Measurements from ENCODE around the gene ENDOV. TPM values are rescaled to one million over a fixed set of nuclear protein-coding genes. Genes with fewer than 3 reads are reported as not detected.

ENDOV gene
- total RNA-seq, 2 experiments from 2014 or later, result 10.1 to 12.0 TPM

DNA sequence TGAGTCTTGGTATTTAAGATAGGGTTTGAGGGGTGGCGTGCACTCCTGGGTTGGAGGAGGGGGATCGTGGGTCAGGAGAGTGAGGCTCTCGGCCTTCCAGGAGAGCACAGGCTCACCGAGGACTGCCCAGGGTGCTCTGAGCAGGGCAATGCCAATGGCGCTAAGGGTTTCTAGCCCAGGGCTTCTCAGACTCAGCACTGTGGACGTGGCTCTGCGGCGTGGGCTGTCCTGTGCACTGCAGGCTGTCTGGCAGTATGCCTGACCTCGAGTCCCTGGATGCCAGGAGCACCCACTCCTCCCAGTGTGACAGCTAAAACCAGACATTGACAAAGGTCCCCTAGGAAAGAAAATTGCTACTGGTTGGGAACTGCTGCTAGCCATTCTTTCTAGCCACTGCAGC lies 37.2 kb upstream of the ENDOV start:
- DNase-seq (peak in 2 of 14 experiments; percentile 11 to 29), ATAC-seq (ENCODE audit: poor library complexity) (no peak)
- POLR2A ChIA-PET, result no interaction called here

DNA sequence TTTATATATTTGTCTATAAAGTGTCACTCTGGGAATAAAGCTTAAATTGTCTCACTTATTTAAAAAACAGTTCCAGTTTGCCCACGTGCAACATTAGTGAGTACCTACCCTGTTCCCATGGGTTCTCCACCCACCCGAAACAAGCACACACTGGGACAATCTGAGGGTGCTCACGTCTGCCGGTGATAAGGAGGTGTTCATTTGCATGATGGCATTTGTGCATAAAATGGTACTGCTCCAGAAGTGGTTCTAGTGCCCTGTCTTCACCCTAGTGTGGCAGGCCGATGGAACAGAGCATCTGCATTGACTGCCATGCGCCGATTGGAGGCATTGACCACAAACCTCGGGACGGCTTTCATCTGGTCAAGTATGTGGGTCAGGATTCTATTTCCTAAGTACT lies 35.6 kb upstream of the ENDOV start:
- intact Hi-C loops (cut with DNase I, micrococcal nuclease), result loop anchor here in 1 of 2 experiments (5.0 kb wide), 1 partner anchor 82 kb away; no protein-coding TSS in a partner anchor
- Histone ChIP-seq H3K4me1 (ENCODE audit: insufficient read depth, low read length) (no peaks in the 10 kb centered on the region), H3K27me3 (ENCODE audit: control insufficient read depth in 1 of 2, insufficient read depth in 2 of 2, low read length in 2 of 2) (no peaks in the 10 kb centered on the region), H3K36me3 (ENCODE audit: insufficient read depth, low read length) (peaks cover 100% of the 10 kb centered on the region), H3K27ac (ENCODE audit: low read depth in 1 of 2, low read length in 2 of 2) (no peak overlapping the region), H3K9me3 (ENCODE audit: control insufficient read depth in 1 of 2, insufficient read depth in 1 of 2, low read length in 2 of 2) (no peaks in the 10 kb centered on the region), H3K4me3 (ENCODE audit: low read length) (no peak overlapping the region)
- Mint-ChIP-seq H3K27ac (no peak overlapping the region), H3K36me3 (ENCODE audit: low read depth) (peaks cover 100% of the 10 kb centered on the region), H3K9me3 (no peaks in the 10 kb centered on the region), H3K4me1 (ENCODE audit: low read depth) (no peaks in the 10 kb centered on the region), H3K27me3 (no peaks in the 10 kb centered on the region), H3K4me3 (no peak overlapping the region)
- ChIA-PET CTCF (no interaction called here), POLR2A (no interaction called here)
- no peak for ATAC-seq (ENCODE audit: poor library complexity)
- peak in 1 of 14 experiments; percentile 9 for DNase-seq
- TF ChIP-seq, protein P1, sequence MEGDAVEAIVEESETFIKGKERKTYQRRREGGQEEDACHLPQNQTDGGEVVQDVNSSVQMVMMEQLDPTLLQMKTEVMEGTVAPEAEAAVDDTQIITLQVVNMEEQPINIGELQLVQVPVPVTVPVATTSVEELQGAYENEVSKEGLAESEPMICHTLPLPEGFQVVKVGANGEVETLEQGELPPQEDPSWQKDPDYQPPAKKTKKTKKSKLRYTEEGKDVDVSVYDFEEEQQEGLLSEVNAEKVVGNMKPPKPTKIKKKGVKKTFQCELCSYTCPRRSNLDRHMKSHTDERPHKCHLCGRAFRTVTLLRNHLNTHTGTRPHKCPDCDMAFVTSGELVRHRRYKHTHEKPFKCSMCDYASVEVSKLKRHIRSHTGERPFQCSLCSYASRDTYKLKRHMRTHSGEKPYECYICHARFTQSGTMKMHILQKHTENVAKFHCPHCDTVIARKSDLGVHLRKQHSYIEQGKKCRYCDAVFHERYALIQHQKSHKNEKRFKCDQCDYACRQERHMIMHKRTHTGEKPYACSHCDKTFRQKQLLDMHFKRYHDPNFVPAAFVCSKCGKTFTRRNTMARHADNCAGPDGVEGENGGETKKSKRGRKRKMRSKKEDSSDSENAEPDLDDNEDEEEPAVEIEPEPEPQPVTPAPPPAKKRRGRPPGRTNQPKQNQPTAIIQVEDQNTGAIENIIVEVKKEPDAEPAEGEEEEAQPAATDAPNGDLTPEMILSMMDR (IDR thresholded peaks at IDR 0.05), result no peak

More for the DNA sequence above, 37.2 kb upstream of the ENDOV start:
- Mint-ChIP-seq H3K4me3 (no peak overlapping the region), H3K4me1 (ENCODE audit: low read depth) (no peaks in the 10 kb centered on the region), H3K9me3 (no peaks in the 10 kb centered on the region), H3K27me3 (no peaks in the 10 kb centered on the region), H3K36me3 (ENCODE audit: low read depth) (peaks cover 97% of the 10 kb centered on the region), H3K27ac (no peak overlapping the region)
- CTCF ChIA-PET, result no interaction called here
- TF ChIP-seq, protein P1 (IDR thresholded peaks at IDR 0.05), result no peak
- no peaks in the 10 kb centered on the region for H3K4me1 ChIP-seq (ENCODE audit: insufficient read depth, low read length)
- peaks cover 99% of the 10 kb centered on the region for H3K36me3 ChIP-seq (ENCODE audit: insufficient read depth, low read length)
- no peaks in the 10 kb centered on the region for H3K27me3 ChIP-seq (ENCODE audit: control insufficient read depth in 1 of 2, insufficient read depth in 2 of 2, low read length in 2 of 2)
- no peak overlapping the region for H3K27ac ChIP-seq (ENCODE audit: low read depth in 1 of 2, low read length in 2 of 2)
- H3K4me3 ChIP-seq (ENCODE audit: low read length), result no peak overlapping the region
- intact Hi-C loops (cut with DNase I, micrococcal nuclease), result loop anchor here in 1 of 2 experiments (5.0 kb wide), 1 partner anchor 80 kb away; no protein-coding TSS in a partner anchor
- no peaks in the 10 kb centered on the region for H3K9me3 ChIP-seq (ENCODE audit: control insufficient read depth in 1 of 2, insufficient read depth in 1 of 2, low read length in 2 of 2)

DNA sequence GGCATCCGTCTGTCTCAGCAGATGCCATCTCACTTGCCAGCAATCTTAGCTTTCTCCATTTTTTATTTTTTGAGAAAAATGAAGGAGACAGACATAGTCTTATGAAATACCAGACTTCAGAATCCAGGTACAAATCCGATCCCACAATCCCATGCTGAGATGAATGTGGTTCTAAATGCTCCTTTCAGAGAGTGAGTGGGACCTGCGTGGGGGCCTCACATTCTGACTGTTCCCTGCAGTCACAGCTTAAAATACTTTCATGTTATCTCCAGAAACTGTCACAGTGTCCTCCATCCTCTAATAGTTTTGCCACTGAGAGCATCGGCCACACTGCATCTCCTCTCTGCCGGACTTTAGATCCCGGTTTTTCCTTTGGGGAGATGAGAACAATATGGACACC lies 34.9 kb upstream of the ENDOV start:
- intact Hi-C loops (cut with DNase I, micrococcal nuclease), result no loop called here
- H3K4me1 ChIP-seq (ENCODE audit: insufficient read depth, low read length), result no peaks in the 10 kb centered on the region
- Mint-ChIP-seq H3K27ac (no peak overlapping the region), H3K36me3 (ENCODE audit: low read depth) (peaks cover 100% of the 10 kb centered on the region), H3K27me3 (no peaks in the 10 kb centered on the region), H3K9me3 (no peaks in the 10 kb centered on the region), H3K4me1 (ENCODE audit: low read depth) (no peaks in the 10 kb centered on the region), H3K4me3 (no peak overlapping the region)
- ATAC-seq (ENCODE audit: poor library complexity) (no peak), DNase-seq (no peak)
- H3K27me3 ChIP-seq (ENCODE audit: control insufficient read depth in 1 of 2, insufficient read depth in 2 of 2, low read length in 2 of 2), result no peaks in the 10 kb centered on the region
- no peak overlapping the region for H3K4me3 ChIP-seq (ENCODE audit: low read length)
- no peak overlapping the region for H3K27ac ChIP-seq (ENCODE audit: low read depth in 1 of 2, low read length in 2 of 2)
- CTCF ChIA-PET, result no interaction called here
- no peaks in the 10 kb centered on the region for H3K9me3 ChIP-seq (ENCODE audit: control insufficient read depth in 1 of 2, insufficient read depth in 1 of 2, low read length in 2 of 2)
- H3K36me3 ChIP-seq (ENCODE audit: insufficient read depth, low read length), result peaks cover 100% of the 10 kb centered on the region
- TF ChIP-seq, protein P1 (IDR thresholded peaks at IDR 0.05), result no peak
- POLR2A ChIA-PET, result no interaction called here

Measured in CD4-positive, alpha-beta T cell (primary cell).